ENCODE results near the gene PFN2.

Gene PFN2

GRCh38 chr3:149917124-149917667 is 53.5 kb downstream of the PFN2 start:
- no peak for DNase-seq (ENCODE audit: low spot score)

Measured in kidney capillary endothelial cell (primary cell).